HUDEP-2 (cell line): Measurements from ENCODE around the gene BMP7.
"Not testable (repeated sequence)": the region's sequence is repeated elsewhere in the genome, so short reads cannot be mapped to it uniquely, and the experiment has no call there.

ENCODE experiments used
- DNase-seq, 76 experiments: peaks; one replicate each; lab custom pipeline; 2025; ENCODE audit not compliant: unreplicated experiment in 76 of 76; lab: John Stamatoyannopoulos, UW

Gene BMP7

DNA sequence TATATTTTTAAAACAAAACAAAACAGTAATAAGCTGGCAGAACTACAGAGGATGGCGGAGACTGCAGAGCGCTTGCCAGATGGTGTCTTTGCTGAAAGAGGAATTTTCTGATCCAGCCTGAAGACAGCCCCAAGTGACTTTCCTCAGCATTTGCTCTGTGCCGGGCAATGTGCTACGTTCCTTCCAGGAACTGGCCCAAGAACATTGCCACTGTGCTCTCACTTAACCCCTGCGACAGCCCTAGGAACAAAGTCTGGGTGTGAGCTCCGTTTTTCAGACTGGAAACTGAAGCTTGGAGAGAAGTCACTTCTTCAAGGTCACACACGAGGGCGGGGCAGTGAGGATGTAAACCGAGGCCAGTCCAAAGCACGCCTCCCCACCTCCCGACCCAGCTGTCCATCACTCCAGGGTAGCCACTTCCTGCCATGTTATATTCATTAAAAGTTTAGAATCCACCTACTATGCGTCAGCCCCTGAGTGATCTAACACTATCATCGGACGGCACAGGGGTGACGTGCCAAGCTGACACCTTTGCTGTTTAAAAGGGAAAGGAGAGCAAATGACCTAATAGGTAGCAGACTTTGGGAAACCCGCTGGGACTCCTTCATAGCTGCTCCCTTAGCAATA is 22.3 kb upstream of the BMP7 start:
- DNase-seq = no peak

GRCh38 chr20:57287901-57288300 is 21.5 kb upstream of the BMP7 start:
- no peak for DNase-seq

DNA sequence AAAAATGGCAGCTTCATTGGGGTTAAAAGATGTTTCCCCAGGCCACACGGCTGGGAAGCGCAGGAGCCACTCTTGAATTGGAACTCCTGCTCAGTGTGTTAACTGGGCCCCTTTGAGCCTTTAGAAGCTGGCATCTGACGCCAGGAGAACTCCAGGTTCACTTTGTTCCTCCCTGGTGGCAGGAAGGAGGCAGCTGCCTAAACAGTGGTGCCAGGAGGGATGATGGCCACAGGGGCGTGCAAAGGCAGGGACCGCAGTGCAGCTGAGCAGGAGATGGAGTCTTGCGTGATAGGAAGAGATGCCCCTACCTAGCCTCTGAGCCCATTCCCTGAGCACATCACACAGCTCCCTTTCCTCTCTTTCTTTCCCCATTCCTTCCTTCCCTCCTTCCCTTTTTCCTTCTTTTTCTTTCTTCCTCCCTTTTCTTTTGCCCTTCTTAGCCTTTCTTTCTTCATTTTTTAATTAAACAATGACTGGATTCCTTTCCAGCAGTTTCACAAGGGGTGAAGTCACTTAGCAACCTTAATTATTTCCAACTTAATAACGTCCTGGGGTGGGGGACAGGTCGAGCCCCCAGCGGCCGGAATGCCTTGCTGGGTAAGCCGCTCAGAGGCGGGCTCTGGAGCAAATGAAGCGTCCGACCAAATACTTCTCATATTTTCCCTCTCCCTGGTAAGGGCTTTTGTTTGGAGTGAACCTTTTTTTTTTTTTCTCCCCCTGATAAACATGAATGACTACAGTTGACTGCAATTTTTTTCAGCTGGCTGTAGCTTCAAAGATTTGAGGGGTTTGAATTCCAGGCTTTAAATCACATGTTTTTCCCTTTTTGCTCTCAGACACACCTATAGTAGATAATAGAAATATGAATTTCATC is 20.8 kb upstream of the BMP7 start:
- no peak for DNase-seq

- no peak for DNase-seq
Measured at GRCh38 chr20:57283860-57284259, 17.4 kb upstream of the BMP7 start.

- DNase-seq = no peak
Measured at GRCh38 chr20:57282670-57283361, 16.4 kb upstream of the BMP7 start.

DNA sequence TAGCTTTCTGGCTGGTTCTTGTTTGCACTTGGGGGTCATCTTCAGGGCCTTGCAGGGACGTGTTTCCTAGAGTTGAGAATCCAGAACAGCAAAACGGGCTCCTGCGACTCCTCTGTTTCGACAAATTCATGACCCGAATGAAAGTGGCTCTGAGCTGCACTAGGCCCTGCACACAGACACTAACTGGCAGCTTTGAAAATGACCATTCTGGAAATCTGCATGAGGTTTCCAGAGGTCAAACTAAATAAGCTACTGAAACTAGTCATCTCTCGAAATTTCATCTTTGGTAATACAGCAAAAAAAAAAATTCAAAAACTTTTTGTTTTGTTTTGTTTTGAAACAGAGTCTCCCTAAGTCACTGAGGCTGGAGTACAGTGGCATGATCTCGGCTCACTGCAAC is 15.5 kb upstream of the BMP7 start:
- DNase-seq = no peak

DNA sequence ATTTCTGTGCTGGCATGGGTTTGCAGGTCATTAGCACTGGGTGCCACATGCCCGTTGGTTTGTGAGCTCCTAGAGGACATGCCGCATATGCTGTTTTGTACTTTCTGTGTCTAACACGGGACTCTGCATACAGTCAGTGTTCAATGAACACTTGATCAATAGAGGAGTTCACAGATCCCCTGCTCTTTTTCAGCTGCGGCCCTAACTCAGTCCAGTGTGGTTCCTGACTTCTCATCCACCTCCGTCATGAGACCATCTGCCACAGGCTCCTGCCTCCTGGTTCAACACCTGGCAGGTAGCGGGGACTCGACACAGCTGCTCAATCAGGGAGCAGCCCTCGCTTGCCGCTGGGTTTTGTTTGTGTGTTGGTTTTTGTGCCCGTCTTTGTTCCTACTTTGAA is 13.8 kb upstream of the BMP7 start:
- no peak for DNase-seq

- not testable (repeated sequence) for DNase-seq
Measured at GRCh38 chr20:57279548-57279947, 13.1 kb upstream of the BMP7 start.

DNA sequence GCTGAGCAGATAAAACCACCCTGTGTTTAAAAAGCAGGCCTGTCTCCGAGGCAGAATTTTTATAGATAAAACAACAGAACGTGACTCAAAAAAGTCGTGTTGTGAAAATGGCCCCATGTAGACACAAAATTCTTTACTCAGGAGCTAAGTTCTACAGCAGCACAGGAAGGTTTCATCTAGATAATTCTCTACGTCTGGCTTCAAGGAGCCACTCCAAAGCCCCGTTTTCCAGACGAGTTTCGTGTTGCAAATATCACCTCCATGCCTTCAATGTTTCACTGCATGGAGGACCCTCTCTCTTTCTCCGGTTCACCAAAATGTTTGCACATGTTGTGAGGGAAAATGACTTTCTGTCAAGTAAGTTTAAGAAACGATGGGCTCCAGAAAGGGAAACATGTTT is 12.0 kb upstream of the BMP7 start:
- no peak for DNase-seq

DNA sequence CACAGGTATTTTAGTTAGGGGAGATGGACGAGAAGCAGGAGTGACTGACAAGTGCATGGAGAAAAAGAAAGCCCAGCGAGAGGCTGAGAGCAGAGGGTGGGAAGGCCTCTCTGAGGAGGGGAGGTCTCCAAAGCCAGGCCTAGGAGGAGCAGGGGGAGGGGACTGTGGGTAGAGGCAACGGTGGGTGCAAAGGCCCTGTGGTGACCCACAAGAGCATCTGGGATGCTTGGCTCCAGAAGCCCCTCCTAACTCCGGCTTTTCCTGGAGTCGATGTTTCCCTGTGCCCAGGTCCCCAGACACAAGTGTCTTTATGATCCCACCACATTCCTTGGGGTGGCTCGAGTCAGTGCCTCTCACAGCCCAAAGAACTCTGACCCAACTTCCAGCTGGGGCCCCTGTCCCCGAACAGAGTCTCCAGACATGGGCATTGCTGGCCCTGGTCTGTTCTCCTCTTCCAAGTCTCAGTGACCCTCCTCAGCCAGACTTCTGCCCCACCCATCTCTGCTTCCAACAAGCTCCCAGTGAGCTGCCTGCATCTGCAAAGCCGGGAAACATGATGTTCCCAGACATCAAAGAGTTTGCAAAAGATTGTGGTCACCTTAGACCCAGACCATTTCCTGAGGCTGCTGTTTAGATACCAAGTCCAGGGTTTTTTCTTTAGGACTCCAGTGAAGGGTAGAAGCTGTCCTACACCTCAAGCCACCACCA is 11.1 kb upstream of the BMP7 start:
- no peak for DNase-seq

GRCh38 chr20:57276221-57276620 is 9.8 kb upstream of the BMP7 start:
- no peak for DNase-seq

DNA sequence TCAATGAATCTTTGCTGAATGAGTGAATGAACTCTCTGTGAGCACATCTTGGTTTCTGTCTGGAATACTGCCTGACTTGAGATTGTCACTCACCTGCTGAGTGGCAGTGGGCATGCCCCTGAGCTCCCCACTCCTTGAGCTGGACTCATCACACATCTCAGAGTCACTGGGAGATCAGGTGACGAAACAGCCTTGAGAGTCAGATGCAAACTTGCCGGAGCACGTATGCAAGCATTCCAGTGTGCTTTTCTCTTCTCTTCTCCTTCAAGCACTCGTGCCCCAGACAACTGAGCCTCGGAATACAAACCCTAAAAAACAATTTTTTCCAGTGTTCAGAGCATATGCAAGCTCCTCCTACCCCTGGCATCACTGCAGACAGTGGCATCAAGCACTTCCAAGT is 9.4 kb upstream of the BMP7 start:
- DNase-seq = no peak

- no peak for DNase-seq
Measured at GRCh38 chr20:57275334-57275733, 8.9 kb upstream of the BMP7 start.

- DNase-seq = no peak
Measured at GRCh38 chr20:57274846-57275245, 8.4 kb upstream of the BMP7 start.

DNA sequence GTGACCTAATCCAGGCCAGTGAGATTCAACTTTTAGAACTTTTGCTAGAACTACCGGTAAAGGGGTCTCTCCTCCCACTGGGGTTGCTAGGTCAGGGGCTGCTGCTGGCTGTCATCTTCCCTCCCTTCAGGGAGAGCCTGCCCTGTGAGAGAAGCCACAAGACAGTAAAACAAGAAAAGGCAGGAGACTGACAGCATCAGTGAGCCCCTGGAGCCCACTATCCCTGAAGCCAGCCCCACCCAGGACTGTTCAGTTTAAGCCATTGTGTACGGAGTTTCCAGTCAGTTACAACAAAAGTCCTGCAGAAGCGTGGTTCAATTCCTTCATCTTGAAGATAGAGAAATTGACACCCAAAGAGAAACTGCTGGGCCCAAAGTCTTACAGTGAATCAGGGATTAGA is 7.9 kb upstream of the BMP7 start:
- DNase-seq = no peak

- DNase-seq = no peak
Measured at GRCh38 chr20:57272883-57273535, 6.6 kb upstream of the BMP7 start.

GRCh38 chr20:57270204-57270984 is 4.0 kb upstream of the BMP7 start:
- no peak for DNase-seq

DNA sequence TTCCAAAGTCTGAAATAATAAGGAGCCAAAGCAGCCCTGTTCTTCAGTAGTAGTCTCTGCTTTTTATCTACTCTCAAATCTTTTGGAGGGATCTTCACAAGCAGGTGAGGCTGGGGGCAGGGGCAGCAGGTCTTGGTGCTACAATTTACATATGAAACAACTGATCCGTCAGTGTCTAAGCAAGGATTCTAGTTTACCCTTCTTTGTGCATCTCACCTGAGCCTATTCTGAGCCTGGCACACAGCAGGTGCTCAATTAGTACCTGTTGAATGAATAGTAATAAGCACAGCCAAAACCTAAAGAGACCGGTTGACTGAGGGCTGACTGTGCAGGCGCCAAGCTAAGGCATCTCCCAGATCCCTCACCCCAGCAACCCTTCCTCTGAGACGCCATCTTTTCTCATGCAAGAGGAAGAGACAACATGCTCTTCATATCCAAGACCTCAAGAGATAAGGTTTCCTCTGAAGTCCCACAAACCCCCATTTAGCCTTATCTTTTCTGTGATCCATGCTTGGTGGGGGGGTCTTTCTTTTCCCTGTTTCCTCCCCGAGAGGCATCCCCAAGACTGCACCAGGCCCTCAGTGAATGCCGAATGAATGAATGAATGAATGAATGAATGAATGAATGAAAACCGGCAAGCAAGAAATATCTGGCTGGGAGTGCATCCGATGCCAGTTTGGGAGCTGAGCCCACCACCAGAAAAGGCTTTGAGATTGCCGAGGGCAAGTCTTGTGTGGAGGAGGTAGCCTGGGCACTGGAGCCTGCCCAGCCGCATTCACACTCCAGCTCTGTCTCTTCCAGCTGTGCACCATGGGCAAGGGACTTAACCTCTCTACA is 2.9 kb upstream of the BMP7 start:
- no peak for DNase-seq
